HEK293 (cell line): ENCODE data around the gene C19orf12.

Source experiments
- CTCF ChIA-PET: fragments of 350-600 bp; formaldehyde crosslinking; extraction: SDS; loops from one replicate; lab custom pipeline; 2021; ENCODE audit warnings: antibody characterized with exemption; lab: Yijun Ruan, JAX
- POLR2A ChIA-PET: fragments of 300-600 bp; formaldehyde crosslinking; extraction: SDS; loops from one replicate; lab custom pipeline; 2020; ENCODE audit warnings: antibody characterized with exemption, inconsistent platforms; lab: Yijun Ruan, JAX
- H3K27ac ChIP-seq: fragments of 200-500 bp; sonication (Bioruptor generic); 2 replicates; pipeline ENCODE4 v1.5.1; 2014; ENCODE audit warnings: low read depth, low read length, control low read depth, inconsistent platforms; ENCODE audit errors: extremely low read depth
- H3K36me3 ChIP-seq, 2 experiments: fragments of 200-500 bp in 1 of 2; sonication (Bioruptor generic) in 1 of 2; 1 replicate in 1 of 2; 2 replicates in 1 of 2; pipeline ENCODE4 v1.5.1; 2014 to 2017; ENCODE audit warnings: inconsistent platforms in 2 of 2, low read length in 2 of 2; ENCODE audit not compliant: control insufficient read depth in 2 of 2, insufficient read depth in 1 of 2
- H3K4me1 ChIP-seq: fragments of 200-500 bp; sonication (Bioruptor generic); 2 replicates; pipeline ENCODE4 v1.5.1; 2014; ENCODE audit warnings: mild to moderate bottlenecking, low read length, inconsistent platforms; ENCODE audit not compliant: control insufficient read depth, insufficient read depth
- H3K4me3 ChIP-seq: 2 replicates; pipeline ENCODE4 v1.5.1; 2011; ENCODE audit warnings: low read depth, mild to moderate bottlenecking, control low read depth, low read length, moderate library complexity
- H3K9me3 ChIP-seq: fragments of 200-500 bp; sonication (Bioruptor generic); 2 replicates; pipeline ENCODE4 v1.5.1; 2014; ENCODE audit warnings: low read depth, low read length, inconsistent platforms; ENCODE audit not compliant: control insufficient read depth, insufficient read depth
- EGR2 ChIP-seq: fragments of 450-650 bp; formaldehyde crosslinking; IDR thresholded peaks from 2 replicates; pipeline ENCODE4 v1.5.1; 2016; ENCODE audit warnings: low read depth, missing biosample characterization, missing genetic modification characterization
- GLIS2 ChIP-seq: fragments of 450-650 bp; formaldehyde crosslinking; IDR thresholded peaks from 2 replicates; pipeline ENCODE4 v1.5.1; 2016; ENCODE audit warnings: missing biosample characterization, missing genetic modification characterization
- KLF1 ChIP-seq: fragments of 450-650 bp; formaldehyde crosslinking; IDR thresholded peaks from 2 replicates; pipeline ENCODE4 v1.5.1; 2016; ENCODE audit warnings: missing biosample characterization, missing genetic modification characterization
- KLF8 ChIP-seq: fragments of 450-650 bp; formaldehyde crosslinking; IDR thresholded peaks from 2 replicates; pipeline ENCODE4 v1.5.1; 2016; ENCODE audit warnings: missing biosample characterization, missing genetic modification characterization
- OVOL3 ChIP-seq: fragments of 450-650 bp; formaldehyde crosslinking; IDR thresholded peaks from 2 replicates; pipeline ENCODE4 v1.5.1; 2016; ENCODE audit warnings: missing biosample characterization, missing genetic modification characterization
- PATZ1 ChIP-seq: fragments of 450-650 bp; formaldehyde crosslinking; IDR thresholded peaks from 2 replicates; pipeline ENCODE4 v1.5.1; 2016; ENCODE audit warnings: missing biosample characterization, missing genetic modification characterization
- PRDM1 ChIP-seq: fragments of 450-650 bp; formaldehyde crosslinking; IDR thresholded peaks from 2 replicates; pipeline ENCODE4; 2016; ENCODE audit warnings: missing biosample characterization, missing genetic modification characterization
- WT1 ChIP-seq: fragments of 450-650 bp; formaldehyde crosslinking; IDR thresholded peaks from 2 replicates; pipeline ENCODE4 v1.5.1; 2016; ENCODE audit warnings: missing biosample characterization, missing genetic modification characterization
- ZBTB6 ChIP-seq: fragments of 450-650 bp; formaldehyde crosslinking; IDR thresholded peaks from 2 replicates; pipeline ENCODE4 v1.5.1; 2017; ENCODE audit warnings: missing biosample characterization, missing genetic modification characterization
- ZFP69B ChIP-seq: fragments of 450-650 bp; formaldehyde crosslinking; IDR thresholded peaks from 2 replicates; pipeline ENCODE4 v1.5.1; 2016; ENCODE audit warnings: missing biosample characterization, missing genetic modification characterization
- ZNF155 ChIP-seq: fragments of 450-650 bp; formaldehyde crosslinking; IDR thresholded peaks from 2 replicates; pipeline ENCODE4 v1.5.1; 2016; ENCODE audit warnings: missing biosample characterization, missing genetic modification characterization
- ZNF169 ChIP-seq: fragments of 450-650 bp; formaldehyde crosslinking; IDR thresholded peaks from 2 replicates; pipeline ENCODE4 v1.5.1; 2016; ENCODE audit warnings: missing biosample characterization, missing genetic modification characterization
- ZNF223 ChIP-seq: fragments of 450-650 bp; formaldehyde crosslinking; IDR thresholded peaks from 2 replicates; pipeline ENCODE4 v1.5.1; 2016; ENCODE audit warnings: missing biosample characterization, missing genetic modification characterization
- ZNF239 ChIP-seq: fragments of 450-650 bp; formaldehyde crosslinking; IDR thresholded peaks from 2 replicates; pipeline ENCODE4 v1.5.1; 2016; ENCODE audit warnings: missing biosample characterization, missing genetic modification characterization
- ZNF280C ChIP-seq: fragments of 450-650 bp; formaldehyde crosslinking; IDR thresholded peaks from 2 replicates; pipeline ENCODE4 v1.5.1; 2016; ENCODE audit warnings: missing biosample characterization, missing genetic modification characterization
- ZNF302 ChIP-seq: fragments of 450-650 bp; formaldehyde crosslinking; IDR thresholded peaks from 2 replicates; pipeline ENCODE4 v1.5.1; 2016; ENCODE audit warnings: missing biosample characterization, missing genetic modification characterization, low read depth
- ZNF362 ChIP-seq: fragments of 450-650 bp; formaldehyde crosslinking; IDR thresholded peaks from 2 replicates; pipeline ENCODE4 v1.5.1; 2016; ENCODE audit warnings: missing biosample characterization, missing genetic modification characterization
- ZNF366 ChIP-seq: fragments of 450-650 bp; formaldehyde crosslinking; conservative IDR thresholded peaks from 2 replicates; pipeline ENCODE4 v1.5.1; 2016; ENCODE audit warnings: missing biosample characterization, missing genetic modification characterization
- ZNF391 ChIP-seq: fragments of 450-650 bp; formaldehyde crosslinking; IDR thresholded peaks from 2 replicates; pipeline ENCODE4 v1.5.1; 2016; ENCODE audit warnings: low read depth, missing biosample characterization, missing genetic modification characterization, borderline replicate concordance
- ZNF501 ChIP-seq: fragments of 450-650 bp; formaldehyde crosslinking; IDR thresholded peaks from 2 replicates; pipeline ENCODE4 v1.5.1; 2016; ENCODE audit warnings: missing biosample characterization, missing genetic modification characterization
- ZNF530 ChIP-seq: fragments of 450-650 bp; formaldehyde crosslinking; IDR thresholded peaks from 2 replicates; pipeline ENCODE4 v1.5.1; 2016; ENCODE audit warnings: low read depth, missing biosample characterization, missing genetic modification characterization
- ZNF548 ChIP-seq: fragments of 450-650 bp; formaldehyde crosslinking; IDR thresholded peaks from 2 replicates; pipeline ENCODE4 v1.5.1; 2016; ENCODE audit warnings: missing biosample characterization, missing genetic modification characterization
- ZNF571 ChIP-seq: fragments of 450-650 bp; formaldehyde crosslinking; IDR thresholded peaks from 2 replicates; pipeline ENCODE4 v1.5.0; 2017; ENCODE audit warnings: missing biosample characterization, missing genetic modification characterization
- ZNF596 ChIP-seq: fragments of 450-650 bp; IDR thresholded peaks from 2 replicates; pipeline ENCODE4 v1.5.0; 2018; ENCODE audit warnings: missing biosample characterization, mild to moderate bottlenecking, missing genetic modification characterization, moderate library complexity
- ZNF610 ChIP-seq: fragments of 450-650 bp; formaldehyde crosslinking; IDR thresholded peaks from 2 replicates; pipeline ENCODE4 v1.5.1; 2016; ENCODE audit warnings: missing biosample characterization, missing genetic modification characterization, borderline replicate concordance
- ZNF624 ChIP-seq: fragments of 450-650 bp; formaldehyde crosslinking; IDR thresholded peaks from 2 replicates; pipeline ENCODE4 v1.5.1; 2017; ENCODE audit warnings: missing biosample characterization, missing genetic modification characterization
- ZNF670 ChIP-seq: fragments of 450-650 bp; formaldehyde crosslinking; IDR thresholded peaks from 2 replicates; pipeline ENCODE4 v1.5.1; 2016; ENCODE audit warnings: missing biosample characterization, missing genetic modification characterization, low read depth
- ZSCAN23 ChIP-seq: fragments of 450-650 bp; formaldehyde crosslinking; IDR thresholded peaks from 2 replicates; pipeline ENCODE4 v1.5.1; 2016; ENCODE audit warnings: missing biosample characterization, missing genetic modification characterization

C19orf12 gene

GRCh38 chr19:29731331-29731850, 16.3 kb upstream of the C19orf12 start:
- no peak for TF ChIP-seq ZNF302 (tag by site-specific recombination)
- no peak for TF ChIP-seq WT1 (tag by site-specific recombination)
- no peak for TF ChIP-seq ZNF548 (tag by site-specific recombination)
- TF ChIP-seq ZNF155 (tag by site-specific recombination), result no peak
- TF ChIP-seq ZNF610 (tag by site-specific recombination), result no peak
- TF ChIP-seq ZNF501 (tag by site-specific recombination), result no peak
- no peak for TF ChIP-seq ZNF223 (tag by site-specific recombination)
- TF ChIP-seq ZNF280C (tag by site-specific recombination), result no peak
- no peak for TF ChIP-seq ZSCAN23 (tag by site-specific recombination)
- no peak for TF ChIP-seq ZNF530
- no peaks in the 10 kb centered on the region for H3K36me3 ChIP-seq
- ChIA-PET CTCF (interaction anchor here (0.6 to 6.8 kb wide), 20 partner anchors 8 to 936 kb away, joined by 3 to 102 read pairs (median 4); partner anchors contain the start of gene URI1), POLR2A (no interaction called here)
- H3K9me3 ChIP-seq, result no peaks in the 10 kb centered on the region
- H3K27ac ChIP-seq, result no peak overlapping the region
- no peaks in the 10 kb centered on the region for H3K4me1 ChIP-seq
- H3K4me3 ChIP-seq, result no peak overlapping the region

GRCh38 chr19:29727906-29728305, 12.8 kb upstream of the C19orf12 start:
- POLR2A ChIA-PET, result interaction anchor here (1.0 to 1.7 kb wide), 2 partner anchors 13 to 122 kb away, joined by 3 to 8 read pairs; partner anchors contain the start of gene POP4
- CTCF ChIA-PET, result interaction anchor here (0.7 to 7.3 kb wide), 13 partner anchors 10 to 954 kb away, joined by 3 to 102 read pairs (median 5); partner anchors contain the start of genes C19orf12 and POP4
- no peak overlapping the region for H3K27ac ChIP-seq
- H3K4me3 ChIP-seq, result no peak overlapping the region
- no peaks in the 10 kb centered on the region for H3K36me3 ChIP-seq
- TF ChIP-seq KLF1 (no peak), ZNF366 (no peak), ZNF571 (tag by site-specific recombination) (no peak), ZNF169 (tag by site-specific recombination) (no peak), ZNF239 (tag by site-specific recombination) (no peak), ZFP69B (no peak), ZNF596 (no peak)
- H3K4me1 ChIP-seq, result no peaks in the 10 kb centered on the region
- no peaks in the 10 kb centered on the region for H3K9me3 ChIP-seq

- POLR2A ChIA-PET, result interaction anchor here (0.6 kb wide), 1 partner anchor 117 kb away, joined by 3 read pairs; no protein-coding TSS in a partner anchor
- CTCF ChIA-PET, result interaction anchor here (0.8 to 7.3 kb wide), 5 partner anchors 9 to 259 kb away, joined by 3 to 101 read pairs (median 6); partner anchors contain the start of gene C19orf12
- no peak overlapping the region for H3K4me3 ChIP-seq
- no peaks in the 10 kb centered on the region for H3K36me3 ChIP-seq
- no peaks in the 10 kb centered on the region; the same call in 1 of the 2 replicates for H3K4me1 ChIP-seq
- no peaks in the 10 kb centered on the region for H3K9me3 ChIP-seq
- H3K27ac ChIP-seq, result no peak overlapping the region
- TF ChIP-seq ZNF362 (tag by site-specific recombination) (no peak), ZNF391 (no peak), ZBTB6 (tag by site-specific recombination) (no peak), PATZ1 (tag by site-specific recombination) (no peak), ZNF670 (no peak), EGR2 (tag by site-specific recombination) (no peak), OVOL3 (tag by site-specific recombination) (no peak), ZNF624 (tag by site-specific recombination) (no peak), PRDM1 (tag by site-specific recombination) (no peak), KLF8 (tag by site-specific recombination) (no peak), GLIS2 (tag by site-specific recombination) (no peak)
These were observed 9.7 kb upstream of the C19orf12 start for GRCh38 chr19:29724746-29725145.
